Thoracic aorta (tissue), 2 donors: ENCODE results near the gene MYZAP. TPM values are rescaled to one million over a fixed set of nuclear protein-coding genes. Genes with fewer than 3 reads are reported as not detected.

Experiments used
- ATAC-seq: fragments of 150-250 bp; one replicate; pipeline ENCODE4 v1.8.0; 2017; ENCODE audit warnings: low read depth; ENCODE audit not compliant: insufficient number of reproducible peaks, low FRiP score
- DNase-seq: peaks from one replicate; pipeline ENCODE4 v3.0.0-alpha.2; 2020; ENCODE audit warnings: low spot score
- H3K27ac ChIP-seq, 2 donors: fragments of 200-600 bp; sonication (generic); 1 replicate in 1 of 2; 2 replicates in 1 of 2; pipeline ENCODE4 v1.5.1; 2016; ENCODE audit warnings: mild to moderate bottlenecking in 2 of 2, moderate library complexity in 2 of 2
- H3K27me3 ChIP-seq: fragments of 200-600 bp; sonication (generic); replicated peaks from 2 replicates; pipeline ENCODE4 v1.6.0; 2016; ENCODE audit warnings: mild to moderate bottlenecking; ENCODE audit not compliant: insufficient read depth
- H3K36me3 ChIP-seq: fragments of 200-600 bp; sonication (generic); one replicate; pipeline ENCODE4 v1.5.1; 2016
- H3K4me1 ChIP-seq, 2 donors: fragments of 200-600 bp; sonication (generic); 1 replicate in 1 of 2; 2 replicates in 1 of 2; pipeline versions ENCODE4 v1.5.1 to v1.6.0; 2016; ENCODE audit warnings: low read depth in 2 of 2, mild to moderate bottlenecking in 1 of 2; ENCODE audit not compliant: control insufficient read depth in 1 of 2
- H3K4me3 ChIP-seq: fragments of 200-600 bp; sonication (generic); 2 replicates; pipeline ENCODE4 v1.5.1; 2016; ENCODE audit warnings: mild to moderate bottlenecking
- H3K9me3 ChIP-seq: fragments of 200-600 bp; sonication (generic); 2 replicates; pipeline ENCODE4 v1.5.1; 2016
- total RNA-seq, 2 donors: library from RNA; depleted of rRNA; stranded (reverse); fragments of >200 nt; gene quantifications; one replicate each; pipeline versions ENCODE4 v1.1.0 to v1.2.3, GENCODE V29; 2016
- TF ChIP-seq, protein P1 (sequence below): fragments of 200-600 bp; sonication (generic); IDR thresholded peaks from one replicate; pipeline ENCODE4 v1.5.1; 2019; ENCODE audit warnings: antibody characterized with exemption

Gene MYZAP
- total RNA-seq, 2 donors from 2014 or later: 3.8 to 6.8 TPM

DNA sequence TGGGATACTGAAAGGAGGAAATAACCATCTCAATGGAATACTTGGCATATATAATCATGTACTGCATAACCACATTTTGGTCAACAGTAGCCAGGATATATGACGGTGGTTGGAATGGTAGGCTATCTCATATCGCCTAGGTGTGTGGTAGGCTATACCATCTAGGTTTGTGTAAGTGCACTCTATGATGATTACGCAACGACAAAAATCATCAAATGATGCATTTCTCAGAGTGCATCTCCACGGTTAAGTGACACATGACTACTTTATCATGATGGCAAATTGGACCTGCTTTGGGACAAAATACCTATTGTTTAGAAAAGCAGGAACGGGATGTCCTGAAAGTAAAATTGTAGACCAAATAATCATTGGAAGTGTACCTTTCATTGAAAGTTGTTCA is 2.8 kb downstream of the MYZAP start:
- Histone ChIP-seq H3K36me3 (no peaks in the 10 kb centered on the region), H3K4me3 (no peak overlapping the region), H3K27ac (no peak overlapping the region), H3K9me3 (no peaks in the 10 kb centered on the region), H3K27me3 (no peaks in the 10 kb centered on the region), H3K4me1 (peaks cover 11 to 28% of the 10 kb centered on the region in 2 donors)
- DNase-seq (no peak), ATAC-seq (no peak)
- TF ChIP-seq, protein P1, sequence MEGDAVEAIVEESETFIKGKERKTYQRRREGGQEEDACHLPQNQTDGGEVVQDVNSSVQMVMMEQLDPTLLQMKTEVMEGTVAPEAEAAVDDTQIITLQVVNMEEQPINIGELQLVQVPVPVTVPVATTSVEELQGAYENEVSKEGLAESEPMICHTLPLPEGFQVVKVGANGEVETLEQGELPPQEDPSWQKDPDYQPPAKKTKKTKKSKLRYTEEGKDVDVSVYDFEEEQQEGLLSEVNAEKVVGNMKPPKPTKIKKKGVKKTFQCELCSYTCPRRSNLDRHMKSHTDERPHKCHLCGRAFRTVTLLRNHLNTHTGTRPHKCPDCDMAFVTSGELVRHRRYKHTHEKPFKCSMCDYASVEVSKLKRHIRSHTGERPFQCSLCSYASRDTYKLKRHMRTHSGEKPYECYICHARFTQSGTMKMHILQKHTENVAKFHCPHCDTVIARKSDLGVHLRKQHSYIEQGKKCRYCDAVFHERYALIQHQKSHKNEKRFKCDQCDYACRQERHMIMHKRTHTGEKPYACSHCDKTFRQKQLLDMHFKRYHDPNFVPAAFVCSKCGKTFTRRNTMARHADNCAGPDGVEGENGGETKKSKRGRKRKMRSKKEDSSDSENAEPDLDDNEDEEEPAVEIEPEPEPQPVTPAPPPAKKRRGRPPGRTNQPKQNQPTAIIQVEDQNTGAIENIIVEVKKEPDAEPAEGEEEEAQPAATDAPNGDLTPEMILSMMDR: no peak

DNA sequence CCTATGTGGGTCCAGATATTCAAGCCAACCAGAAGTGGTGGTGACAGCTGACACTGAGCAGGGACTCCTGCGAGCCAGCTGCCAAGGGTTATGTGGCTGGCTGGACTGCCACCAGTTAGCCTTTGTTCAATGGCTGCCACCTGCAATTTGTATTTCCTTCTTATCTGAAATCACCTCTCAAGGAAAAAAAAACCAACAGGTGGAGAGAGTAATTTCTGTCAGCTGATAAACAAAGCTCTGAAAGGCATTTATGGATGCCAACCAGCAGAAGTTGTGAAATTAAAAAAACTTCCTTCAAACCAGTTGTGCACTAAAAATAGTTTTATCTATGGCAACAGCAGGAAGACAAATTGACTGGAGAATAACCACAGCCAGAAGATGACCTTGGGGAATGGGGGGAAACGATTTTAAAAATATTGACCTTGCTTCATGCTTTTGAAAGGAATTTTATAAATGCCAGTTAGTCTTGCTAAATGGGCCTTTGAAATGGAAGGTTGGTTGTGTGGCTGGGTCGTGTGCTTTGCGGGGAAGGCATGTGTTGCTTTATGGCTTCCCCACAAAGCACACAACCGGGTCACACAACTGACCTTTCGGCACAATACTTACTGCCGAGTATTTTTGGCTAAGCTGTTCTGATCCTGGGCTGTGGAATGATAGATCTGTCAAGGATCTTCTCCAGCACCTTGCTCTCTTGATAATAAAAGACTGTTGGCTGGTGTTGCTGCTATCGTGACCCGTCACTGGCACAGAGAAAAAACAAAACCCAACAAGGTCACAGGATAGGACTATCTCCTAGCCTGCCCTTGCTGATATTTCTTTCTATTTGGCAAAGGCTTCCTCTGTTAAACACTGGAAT is 3.5 kb downstream of the MYZAP start:
- ATAC-seq (no peak), DNase-seq (no peak)
- TF ChIP-seq, protein P1: no peak
- H3K4me3 ChIP-seq: no peak overlapping the region
- peaks cover 5 to 22% of the 10 kb centered on the region in 2 donors for H3K4me1 ChIP-seq
- no peaks in the 10 kb centered on the region for H3K36me3 ChIP-seq
- no peaks in the 10 kb centered on the region for H3K27me3 ChIP-seq
- no peaks in the 10 kb centered on the region for H3K9me3 ChIP-seq
- H3K27ac ChIP-seq: no peak overlapping the region

DNA sequence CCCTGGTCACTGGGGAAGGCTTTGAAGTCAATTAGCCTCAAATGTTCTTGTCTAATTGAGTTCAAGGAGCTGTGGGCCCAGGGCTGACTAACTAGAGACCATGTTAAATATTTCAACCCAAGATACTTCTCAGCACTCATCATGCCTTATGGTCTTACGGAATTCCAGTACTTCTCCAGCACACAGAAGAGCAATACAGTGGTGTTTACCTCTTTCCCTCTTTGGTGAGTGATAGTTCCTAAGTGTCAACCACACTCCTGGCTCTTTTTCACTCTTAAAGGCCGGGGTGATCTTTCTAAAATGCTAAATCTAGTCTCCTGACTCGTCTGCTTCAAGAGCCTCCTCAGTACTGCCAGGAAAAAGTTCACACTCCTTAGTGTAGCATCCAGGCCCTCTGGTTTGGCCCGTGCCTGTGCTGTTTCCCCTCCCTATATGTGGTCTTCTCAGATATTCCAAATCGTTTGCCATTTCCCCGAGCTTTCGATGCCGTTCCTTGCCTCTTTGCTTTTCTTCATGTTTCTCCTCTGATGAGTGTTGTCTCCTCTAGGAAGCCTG is 4.7 kb downstream of the MYZAP start:
- Histone ChIP-seq H3K4me1 (peaks cover 4 to 12% of the 10 kb centered on the region in 2 donors), H3K27ac (no peak overlapping the region), H3K4me3 (no peak overlapping the region), H3K9me3 (no peaks in the 10 kb centered on the region), H3K27me3 (no peaks in the 10 kb centered on the region), H3K36me3 (no peaks in the 10 kb centered on the region)
- TF ChIP-seq, protein P1: no peak
- DNase-seq: no peak
- no peak for ATAC-seq

DNA sequence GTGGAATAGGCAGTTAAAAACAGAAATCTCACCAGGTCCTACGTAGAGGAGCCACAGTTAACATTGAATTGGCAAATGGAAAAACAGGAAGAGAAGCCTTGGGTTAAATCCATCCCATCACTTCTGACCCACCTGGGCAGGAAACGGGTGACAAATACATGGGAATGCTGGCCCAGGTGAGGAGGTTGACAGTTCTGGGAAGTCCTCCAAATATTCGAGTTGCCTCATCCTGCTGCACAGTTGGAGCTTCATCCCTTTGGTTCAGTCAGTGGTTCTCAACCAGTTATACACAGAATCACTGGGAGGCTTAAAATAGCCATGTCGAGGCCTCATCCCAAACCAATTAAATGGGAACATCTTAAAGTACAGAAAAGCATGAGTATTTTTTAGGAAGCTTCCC is 5.3 kb downstream of the MYZAP start:
- DNase-seq: no peak
- Histone ChIP-seq H3K4me1 (peaks cover 3 to 10% of the 10 kb centered on the region in 2 donors), H3K9me3 (no peaks in the 10 kb centered on the region), H3K36me3 (no peaks in the 10 kb centered on the region), H3K27me3 (no peaks in the 10 kb centered on the region), H3K4me3 (no peak overlapping the region), H3K27ac (no peak overlapping the region)
- no peak for ATAC-seq
- TF ChIP-seq, protein P1: no peak

DNA sequence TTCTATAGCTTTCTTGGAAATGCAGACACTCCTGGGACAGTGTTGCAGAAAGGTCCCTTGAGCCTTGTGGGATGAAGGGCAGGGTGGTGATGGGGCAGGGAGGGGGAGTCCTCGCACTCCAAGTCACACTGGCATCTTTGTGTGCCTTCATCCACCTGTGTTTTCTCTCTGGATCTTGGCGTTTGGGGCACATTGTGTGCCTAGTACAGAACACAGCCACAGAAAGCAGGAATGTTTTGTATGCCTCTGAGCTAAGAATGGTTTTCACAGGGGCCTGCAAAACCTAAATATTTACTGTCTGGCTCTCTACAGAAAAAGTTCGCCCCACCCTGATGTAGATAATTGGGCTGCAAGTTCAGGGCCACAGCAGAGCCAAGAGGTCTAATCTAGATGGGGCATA is 5.7 kb downstream of the MYZAP start:
- no peaks in the 10 kb centered on the region for H3K9me3 ChIP-seq
- peaks cover 3 to 10% of the 10 kb centered on the region in 2 donors for H3K4me1 ChIP-seq
- no peak overlapping the region for H3K4me3 ChIP-seq
- no peaks in the 10 kb centered on the region for H3K27me3 ChIP-seq
- H3K36me3 ChIP-seq: no peaks in the 10 kb centered on the region
- ATAC-seq: no peak
- DNase-seq: no peak
- H3K27ac ChIP-seq: no peak overlapping the region
- TF ChIP-seq, protein P1: no peak
